Right cardiac atrium (tissue), 5 donors: ENCODE results near the gene IWS1. TPM values are rescaled to one million over a fixed set of nuclear protein-coding genes. Genes with fewer than 3 reads are reported as not detected.

Experiments
- ATAC-seq, 2 donors: fragments of 200-7000 bp; cut with Tn5 transposase; one replicate each; pipeline versions ENCODE4 v1.8.0 to v1.9.1; 2020; ENCODE audit warnings: moderate library complexity in 2 of 2, mild to moderate bottlenecking in 1 of 2
- DNase-seq, 3 donors: peaks; one replicate each; pipeline ENCODE4 v3.0.0-alpha.2; 2020
- H3K27ac ChIP-seq: one replicate; pipeline ENCODE4 v1.5.1; 2013; ENCODE audit warnings: mild to moderate bottlenecking, low read length, control low read depth, moderate library complexity
- H3K27me3 ChIP-seq: one replicate; pipeline ENCODE4 v1.6.1; 2013; ENCODE audit not compliant: control insufficient read depth, insufficient read depth
- H3K4me1 ChIP-seq: one replicate; pipeline ENCODE4 v1.6.1; 2013; ENCODE audit warnings: low read length; ENCODE audit not compliant: control insufficient read depth, insufficient read depth
- H3K4me3 ChIP-seq: one replicate; pipeline ENCODE4 v1.5.1; 2013; ENCODE audit warnings: low read length, control low read depth
- H3K9me3 ChIP-seq: one replicate; pipeline ENCODE4 v1.6.1; 2013; ENCODE audit warnings: low read length; ENCODE audit not compliant: control insufficient read depth
- WGBS: extraction: QIAGEN DNeasy Blood & Tissue Kit; methylation state at CpG from one replicate; pipeline ENCODE4 v1.1.7; 2013; 5-methylcytosine and 5-hydroxymethylcytosine counted together
- intact Hi-C, 4 donors: fragments of 100-400 bp; cut with DNase I; formaldehyde crosslinking; loops; one replicate each; pipeline versions ENCODE4 v1.11.0 to v1.14.0; 2022 to 2023
- polyA plus RNA-seq: library from polyadenylated mRNA; stranded (reverse); fragments of 200-250 nt; gene quantifications from one replicate; pipeline ENCODE4 v1.2.3, GENCODE V29; 2013
- total RNA-seq, 4 donors: library from RNA; stranded (reverse); fragmentation: NEBNext Ultra II Directional; extraction: Animal tissue kit (Norgen Biotek cat#: 25700); gene quantifications; one replicate each; pipeline ENCODE4 v1.2.1, GENCODE V29; 2021
- donor health status: healthy with polysubstance abuse.
- donor health status: DM: no; HTN: yes; CAD: no.
- donor health status: DM: no; HTN: no; CAD: no.
- donor health status: DM: no; HTN: yes; CAD: no; lungs with severe emphysema.
- donor health status: DM: yes; HTN: yes; CAD: no.

The IWS1 gene
- total and polyA plus RNA-seq, 5 donors = 51.5 to 64.4 (median 54.9) TPM

DNA sequence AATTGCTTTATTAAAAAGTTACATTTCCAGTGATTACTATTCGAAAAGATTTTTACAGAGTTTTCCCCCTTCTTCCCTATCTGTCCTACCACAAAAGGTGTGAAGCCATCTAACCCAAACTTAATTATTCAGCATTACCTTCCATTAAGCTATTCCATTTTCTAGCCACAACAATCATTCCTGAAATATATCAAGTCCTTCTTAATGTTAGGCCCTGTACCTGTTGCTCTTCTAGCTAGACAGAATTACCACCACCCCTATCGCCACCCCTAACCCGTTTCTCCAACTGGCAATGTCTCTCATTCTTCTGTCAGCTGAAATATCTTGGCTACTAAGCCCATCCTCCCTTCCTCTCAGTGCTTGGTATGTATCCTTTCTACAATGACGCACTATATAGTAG is 13.9 kb downstream of the IWS1 start:
- no peak overlapping the region for H3K27ac ChIP-seq
- intact Hi-C loops = no loop called here
- DNase-seq = no peak
- no peaks in the 10 kb centered on the region for H3K27me3 ChIP-seq
- H3K4me3 ChIP-seq = no peak overlapping the region
- H3K9me3 ChIP-seq = no peaks in the 10 kb centered on the region
- WGBS = 86% methylated on average over 4 of the region's 4 CpGs
- H3K4me1 ChIP-seq = peaks cover 22% of the 10 kb centered on the region
- no peak for ATAC-seq

DNA sequence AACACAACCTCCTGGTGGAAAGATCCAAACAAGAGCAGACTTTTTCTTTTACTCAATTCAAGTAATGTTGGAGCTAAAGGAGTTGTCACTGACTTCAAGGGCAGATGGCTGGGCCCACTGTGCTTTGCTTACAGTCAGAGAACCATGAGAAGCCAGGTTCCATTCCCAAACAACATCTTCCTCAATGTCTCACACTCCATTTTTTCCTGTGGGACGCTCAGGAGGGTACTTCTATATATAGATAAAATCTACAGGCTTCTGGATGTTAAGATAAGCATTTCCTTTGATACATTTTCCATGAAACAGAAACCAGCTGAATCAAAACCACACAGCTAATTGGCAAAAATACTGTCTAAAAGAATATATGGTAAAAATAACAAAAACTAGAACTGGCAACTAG is 14.4 kb downstream of the IWS1 start:
- Histone ChIP-seq H3K4me3 (no peak overlapping the region), H3K4me1 (peaks cover 22% of the 10 kb centered on the region), H3K27ac (no peak overlapping the region), H3K9me3 (no peaks in the 10 kb centered on the region), H3K27me3 (no peaks in the 10 kb centered on the region)
- DNase-seq (no peak), ATAC-seq (no peak)
- 65% methylated on average over 1 of the region's 1 CpG for whole genome bisulfite sequencing
- intact Hi-C loops = no loop called here

DNA sequence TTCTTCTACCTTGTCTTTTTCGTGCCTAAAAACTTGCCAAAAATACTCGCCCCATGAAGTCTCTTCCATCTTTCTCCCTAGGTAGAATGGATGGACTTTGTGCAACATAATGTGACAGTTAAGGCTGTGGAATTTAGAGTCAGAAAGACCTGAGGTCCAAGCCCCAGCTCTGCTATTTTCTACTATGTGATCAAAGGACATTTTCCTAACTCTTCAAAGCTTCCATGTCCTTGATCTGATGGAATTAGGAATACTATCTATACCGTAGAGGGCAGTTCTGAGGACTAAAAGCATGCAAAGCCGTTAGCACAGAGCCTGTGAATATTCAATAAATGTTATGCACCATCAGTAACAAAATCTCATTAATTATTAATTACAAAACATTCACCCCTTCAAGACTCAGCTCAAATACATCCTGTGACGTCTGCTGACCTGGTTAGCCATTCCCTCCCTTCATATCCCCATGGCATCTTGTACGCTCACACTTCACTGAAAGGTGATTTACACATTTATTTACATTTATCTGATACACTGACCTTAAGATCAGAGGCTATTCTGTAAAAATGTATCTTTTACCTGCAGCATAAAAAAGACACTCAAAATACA is 15.1 kb downstream of the IWS1 start:
- Histone ChIP-seq H3K27me3 (no peaks in the 10 kb centered on the region), H3K27ac (no peak overlapping the region), H3K9me3 (no peaks in the 10 kb centered on the region), H3K4me1 (peaks cover 19% of the 10 kb centered on the region), H3K4me3 (no peak overlapping the region)
- DNase-seq (no peak), ATAC-seq (no peak)
- intact Hi-C loops = no loop called here
- WGBS = 91% methylated on average over 6 of the region's 6 CpGs

DNA sequence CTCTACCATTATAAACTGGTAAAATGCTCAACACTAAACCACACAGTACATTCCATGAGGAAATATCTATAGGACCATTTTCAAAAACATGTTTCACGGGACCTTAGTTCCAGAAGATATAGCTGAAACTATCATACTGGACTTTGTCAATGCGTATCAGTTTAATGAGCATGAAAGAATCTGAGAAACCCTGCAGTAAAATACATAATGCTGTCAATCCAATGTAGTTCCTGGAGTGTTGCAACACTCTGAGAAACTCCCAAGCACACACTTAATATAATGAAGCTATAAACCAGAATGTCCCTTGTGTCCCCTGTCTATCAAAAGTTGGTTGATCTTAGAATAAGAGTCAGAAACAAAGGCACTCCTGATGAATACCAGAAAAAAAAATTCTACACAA is 16.2 kb downstream of the IWS1 start:
- DNase-seq = no peak
- Histone ChIP-seq H3K27ac (no peak overlapping the region), H3K9me3 (no peaks in the 10 kb centered on the region), H3K4me1 (peaks cover 11% of the 10 kb centered on the region), H3K4me3 (no peak overlapping the region), H3K27me3 (no peaks in the 10 kb centered on the region)
- intact Hi-C loops = no loop called here
- 90% methylated on average over 2 of the region's 2 CpGs for WGBS
- no peak for ATAC-seq

DNA sequence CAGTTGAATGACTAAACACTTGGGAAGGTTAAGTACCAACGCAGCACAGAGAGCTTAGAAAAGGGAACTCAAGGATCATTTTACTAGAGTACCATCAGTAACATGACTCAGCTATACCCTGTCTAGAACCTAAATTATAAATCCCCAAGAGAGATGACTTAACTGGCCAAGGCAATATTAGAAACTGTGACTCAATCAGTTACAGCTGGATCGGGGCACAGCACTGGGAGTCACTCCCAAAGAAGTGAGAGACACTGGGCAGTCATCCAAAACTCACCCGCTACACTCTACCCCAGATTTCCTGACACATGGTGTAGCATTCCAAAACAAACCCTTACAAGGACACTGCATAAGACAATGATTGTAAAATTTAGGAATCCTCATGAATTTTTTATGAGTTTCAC is 17.7 kb downstream of the IWS1 start:
- H3K27ac ChIP-seq = no peak overlapping the region

DNA sequence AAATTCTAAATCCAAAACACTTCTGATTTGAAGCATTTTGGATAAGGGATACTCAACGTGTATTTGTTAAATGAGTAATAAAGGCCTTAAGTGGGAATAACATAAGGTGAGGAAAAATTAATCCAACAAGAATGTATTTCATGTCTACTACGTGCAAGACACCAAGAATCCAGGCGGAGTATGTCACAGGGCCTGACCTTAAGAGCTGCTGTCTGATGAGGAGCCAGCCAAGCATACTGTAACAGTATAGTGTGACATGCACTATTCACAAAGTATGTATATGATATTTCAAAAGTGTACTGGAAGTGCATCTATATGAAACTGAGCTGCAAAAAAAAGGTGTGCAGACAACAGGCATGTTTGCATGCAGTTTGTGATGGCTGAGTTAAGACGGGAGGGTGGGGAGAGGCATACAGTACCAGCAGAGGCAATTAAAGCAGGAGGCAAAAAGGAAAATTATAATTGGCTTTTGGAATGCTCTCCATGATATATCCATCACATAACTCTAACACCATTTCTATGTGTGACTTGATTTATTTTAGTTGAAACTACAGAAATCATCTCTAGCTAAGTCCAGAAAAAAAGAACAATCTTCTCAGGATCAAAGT is 18.2 kb downstream of the IWS1 start:
- no peak overlapping the region for H3K4me3 ChIP-seq
- WGBS = 68% methylated on average over 4 of the region's 4 CpGs

More for the DNA sequence above, 17.7 kb downstream of the IWS1 start:
- peak; percentile 78 to 85 (median 85) for DNase-seq
- Histone ChIP-seq H3K4me1 (peaks cover 7% of the 10 kb centered on the region), H3K9me3 (no peaks in the 10 kb centered on the region), H3K27me3 (no peaks in the 10 kb centered on the region), H3K4me3 (no peak overlapping the region)
- ATAC-seq = peak; percentile 93 to 95
- 3% methylated on average over 3 of the region's 3 CpGs for WGBS
- intact Hi-C loops = no loop called here

DNA sequence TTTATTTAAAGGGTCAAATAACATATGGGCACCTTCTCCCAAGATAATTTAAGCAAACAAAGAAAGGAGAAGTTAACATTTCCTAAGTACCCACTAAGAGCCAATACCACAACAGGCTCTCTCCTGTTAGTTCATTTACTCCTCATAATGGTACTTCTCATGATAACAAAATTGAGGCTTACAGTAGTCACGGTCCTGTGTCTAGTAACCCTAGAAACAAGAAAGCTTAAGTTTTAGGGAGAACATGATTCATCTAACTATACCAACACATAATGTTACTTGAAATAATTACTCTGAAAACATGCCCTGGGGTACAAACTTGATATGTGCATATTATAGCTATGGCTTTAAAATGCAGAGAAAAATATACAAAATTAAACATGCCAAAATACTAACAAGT is 19.8 kb downstream of the IWS1 start:
- no peak for ATAC-seq
- no peaks in the 10 kb centered on the region for H3K9me3 ChIP-seq
- intact Hi-C loops = no loop called here
- WGBS = 71% methylated on average over 1 of the region's 1 CpG
- no peak overlapping the region for H3K27ac ChIP-seq
- no peak overlapping the region for H3K4me3 ChIP-seq
- no peaks in the 10 kb centered on the region for H3K27me3 ChIP-seq
- no peak for DNase-seq
- peaks cover 5% of the 10 kb centered on the region for H3K4me1 ChIP-seq

More for the DNA sequence above, 18.2 kb downstream of the IWS1 start:
- peak; percentile 9 to 20 for ATAC-seq
- no peak for DNase-seq
- no peaks in the 10 kb centered on the region for H3K27me3 ChIP-seq
- H3K4me1 ChIP-seq = peaks cover 7% of the 10 kb centered on the region
- H3K9me3 ChIP-seq = no peaks in the 10 kb centered on the region
- intact Hi-C loops = no loop called here
- H3K27ac ChIP-seq = peak overlapping the region; percentile 77

DNA sequence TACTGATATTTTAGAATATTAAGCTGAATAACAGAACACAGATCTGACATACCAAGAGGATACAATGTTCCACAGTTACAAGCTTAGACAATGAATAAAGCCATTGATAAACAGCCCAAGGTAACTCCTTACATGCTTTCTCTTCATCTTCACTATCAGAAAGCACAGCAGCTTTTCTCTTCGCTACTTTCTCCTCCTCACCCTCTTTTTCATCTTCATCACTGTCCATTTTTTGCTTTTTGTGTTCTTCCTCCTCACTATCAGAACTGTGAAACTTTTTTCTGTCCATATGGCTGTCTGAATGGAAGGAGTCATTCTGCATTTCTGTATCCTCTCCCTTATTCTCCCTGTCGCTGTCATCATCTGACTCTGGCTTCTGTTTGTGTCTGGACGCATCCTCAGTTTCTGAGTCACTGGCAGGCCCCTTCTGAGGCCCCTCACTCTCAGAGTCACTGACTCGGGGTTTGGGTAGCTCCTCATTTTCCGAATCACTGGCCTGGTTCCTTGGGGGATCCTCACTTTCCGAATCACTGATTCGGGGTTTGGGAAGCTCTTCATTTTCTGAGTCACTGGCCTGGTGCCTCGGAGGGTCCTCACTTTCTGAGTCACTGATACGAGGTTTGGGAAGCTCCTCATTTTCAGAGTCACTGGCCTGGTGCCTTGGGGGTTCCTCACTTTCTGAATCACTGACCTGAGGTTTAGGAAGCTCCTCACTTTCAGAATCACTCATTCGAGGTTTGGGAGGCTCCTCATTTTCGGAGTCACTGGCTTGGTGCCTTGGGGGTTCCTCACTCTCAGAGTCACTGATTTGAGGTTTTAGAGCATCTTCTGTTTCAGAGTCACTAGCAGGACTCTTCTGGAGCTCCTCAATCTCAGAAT is 21.5 kb downstream of the IWS1 start:
- H3K4me3 ChIP-seq = no peak overlapping the region
- intact Hi-C loops = no loop called here
- no peaks in the 10 kb centered on the region for H3K9me3 ChIP-seq
- 89% methylated on average over 11 of the region's 11 CpGs for WGBS
- peaks cover 5% of the 10 kb centered on the region for H3K4me1 ChIP-seq
- no peaks in the 10 kb centered on the region for H3K27me3 ChIP-seq
- H3K27ac ChIP-seq = no peak overlapping the region
- ATAC-seq (no peak), DNase-seq (no peak)

DNA sequence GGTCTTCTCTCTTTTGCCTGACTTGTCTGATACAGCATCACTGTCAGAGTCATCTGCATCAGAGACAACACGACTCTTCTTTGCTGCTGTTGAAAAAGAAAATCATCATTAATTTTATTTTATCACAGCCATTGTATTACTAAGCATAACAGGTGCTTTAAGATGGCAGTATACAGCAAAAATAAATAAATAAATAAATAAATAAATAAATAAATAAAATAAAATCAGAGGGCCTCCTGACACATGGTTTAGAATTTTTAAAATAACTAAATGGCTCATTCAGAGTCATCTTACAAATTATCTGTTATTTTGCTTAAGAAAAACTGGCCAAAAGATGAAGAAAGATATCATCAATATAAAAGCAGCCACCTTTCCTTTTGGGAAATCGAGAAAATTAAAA is 22.8 kb downstream of the IWS1 start:
- intact Hi-C loops = no loop called here
- DNase-seq (no peak), ATAC-seq (no peak)
- WGBS = 94% methylated on average over 2 of the region's 2 CpGs
- H3K4me3 ChIP-seq = no peak overlapping the region
- H3K27ac ChIP-seq = no peak overlapping the region
- H3K9me3 ChIP-seq = no peaks in the 10 kb centered on the region
- H3K4me1 ChIP-seq = peaks cover 2% of the 10 kb centered on the region
- no peaks in the 10 kb centered on the region for H3K27me3 ChIP-seq

DNA sequence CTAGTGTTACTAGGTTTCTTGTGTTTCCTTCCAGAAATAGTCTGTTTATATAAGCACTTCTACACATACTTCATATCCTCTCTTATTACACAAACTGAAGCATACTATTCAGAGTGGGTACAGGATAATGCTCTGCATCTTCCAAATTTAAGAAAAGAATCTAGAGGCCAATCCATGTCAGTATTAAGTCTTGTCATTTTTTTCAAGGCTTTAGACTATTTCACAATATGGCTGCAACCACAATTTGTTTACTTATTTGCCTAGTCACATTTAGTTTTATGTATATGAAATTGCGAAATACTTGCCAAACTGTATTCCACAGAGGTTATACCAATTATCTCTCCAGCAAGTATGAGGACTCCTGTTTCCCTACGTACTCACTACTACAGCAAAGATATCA is 27.9 kb downstream of the IWS1 start:
- DNase-seq (no peak), ATAC-seq (no peak)
- 81% methylated on average over 2 of the region's 2 CpGs for WGBS
- Histone ChIP-seq H3K27me3 (no peaks in the 10 kb centered on the region), H3K27ac (no peak overlapping the region), H3K9me3 (no peaks in the 10 kb centered on the region), H3K4me1 (no peaks in the 10 kb centered on the region), H3K4me3 (no peak overlapping the region)
- intact Hi-C loops = no loop called here

DNA sequence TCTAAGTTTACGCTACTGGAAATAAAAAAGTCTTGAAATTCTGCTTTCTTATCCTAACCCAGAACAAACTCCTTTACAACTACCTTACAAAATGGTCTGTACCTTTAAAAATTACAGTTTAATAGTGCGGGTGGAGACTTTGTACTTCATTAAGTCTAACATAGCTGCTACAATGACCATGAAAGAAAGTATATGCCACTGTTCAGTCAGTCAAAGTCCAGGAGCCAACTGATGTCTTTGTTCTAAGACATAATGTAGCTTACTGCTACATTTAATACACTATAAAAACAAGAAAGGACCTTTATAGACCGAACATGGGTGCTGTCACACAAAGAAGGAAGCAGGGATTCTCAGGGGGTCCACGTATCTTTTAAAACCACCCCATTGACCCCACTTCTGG is 36.0 kb downstream of the IWS1 start:
- Histone ChIP-seq H3K27ac (no peak overlapping the region), H3K27me3 (no peaks in the 10 kb centered on the region), H3K9me3 (no peaks in the 10 kb centered on the region), H3K4me3 (no peak overlapping the region), H3K4me1 (no peaks in the 10 kb centered on the region)
- intact Hi-C loops = no loop called here
- DNase-seq = no peak
- ATAC-seq = no peak
- WGBS = 89% methylated on average over 4 of the region's 4 CpGs
